HG02885 (cell line): ENCODE measurements around the gene NELFB.

ENCODE experiments used
- ATAC-seq: cut with Tn5 transposase; IDR thresholded peaks from one replicate; pipeline ENCODE4 v1.9.1; 2021; ENCODE audit warnings: mild to moderate bottlenecking; ENCODE audit not compliant: unreplicated experiment, poor library complexity

The NELFB gene

DNA sequence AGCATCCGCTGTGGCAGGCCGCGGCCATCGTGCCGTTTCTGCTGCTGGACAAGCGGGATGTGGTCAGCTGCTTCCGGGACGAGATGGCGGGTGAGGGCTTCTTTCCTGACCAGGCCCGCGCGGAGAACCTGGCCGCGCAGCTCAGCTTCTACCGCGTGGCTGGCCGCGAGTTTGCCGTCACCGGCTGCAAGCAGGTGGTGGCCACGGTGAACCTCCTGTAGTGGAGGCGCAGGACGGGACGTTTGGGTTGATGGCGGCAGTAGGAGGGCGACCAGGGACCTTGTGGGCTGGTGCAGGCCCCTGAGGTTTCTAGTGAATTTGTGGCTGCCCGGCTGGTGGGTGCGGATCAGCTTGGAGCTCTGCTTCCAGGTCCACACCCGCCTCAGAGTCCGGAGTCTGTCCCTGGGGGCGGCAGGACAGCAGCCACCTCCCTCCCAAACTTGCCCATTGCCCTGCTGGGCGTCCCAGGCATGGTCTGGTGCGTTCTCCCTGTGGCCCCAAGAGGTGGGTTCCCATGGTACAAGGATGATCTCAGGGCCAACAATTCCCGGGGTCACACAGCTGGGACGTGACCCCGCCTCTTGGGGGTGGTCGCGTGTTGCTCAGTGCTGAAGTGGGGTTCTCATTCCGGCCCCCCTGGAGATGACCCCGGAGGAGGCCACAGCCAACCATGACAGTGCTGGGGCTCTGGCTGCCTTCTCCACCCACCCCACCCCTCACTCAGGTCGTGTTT, 24.8 kb downstream of the NELFB start:
- no peak for ATAC-seq

DNA sequence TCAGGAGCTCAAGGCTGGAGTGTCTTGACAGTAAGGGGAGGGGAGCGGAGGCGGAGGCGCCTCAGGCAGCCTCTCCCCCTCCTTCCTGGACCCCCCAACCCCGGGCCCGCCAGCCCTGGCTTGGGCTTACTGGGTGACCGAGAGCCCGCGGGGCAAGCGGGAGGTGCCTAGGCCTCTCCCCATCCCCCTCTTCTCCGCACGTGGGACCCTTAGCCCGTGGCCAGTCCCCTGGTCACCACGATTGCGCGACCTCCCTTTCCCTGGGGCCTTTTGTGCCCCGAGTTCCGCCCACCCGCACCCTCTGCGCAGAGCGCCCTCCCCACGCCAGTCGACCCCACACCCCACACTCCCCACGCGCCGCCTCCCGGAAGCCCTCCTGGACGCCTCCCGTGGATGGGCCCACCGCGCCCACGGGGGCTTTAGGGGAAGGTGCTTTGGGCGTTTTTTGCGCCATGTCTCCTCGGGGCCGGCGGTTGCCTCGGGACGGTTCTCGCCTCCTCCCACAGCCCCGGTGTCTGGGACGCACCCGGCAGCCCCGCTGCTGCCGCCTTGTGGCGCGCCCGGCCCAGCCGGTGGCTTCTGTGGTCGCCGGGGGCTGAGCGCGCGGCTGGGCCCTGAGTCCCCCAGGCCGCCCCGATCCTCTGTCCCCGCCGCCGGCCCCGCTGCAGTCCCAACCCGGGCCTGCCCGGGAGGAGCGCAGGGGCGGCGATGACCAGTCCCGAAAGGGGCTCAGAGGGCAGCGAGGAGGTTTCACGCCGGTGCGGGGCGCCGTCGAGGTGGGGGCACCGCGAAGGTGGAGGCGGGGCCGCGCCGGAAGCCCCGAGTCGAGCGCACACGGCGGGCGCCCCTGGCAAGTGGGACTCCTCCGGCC, 25.6 kb downstream of the NELFB start:
- ATAC-seq = no peak

DNA sequence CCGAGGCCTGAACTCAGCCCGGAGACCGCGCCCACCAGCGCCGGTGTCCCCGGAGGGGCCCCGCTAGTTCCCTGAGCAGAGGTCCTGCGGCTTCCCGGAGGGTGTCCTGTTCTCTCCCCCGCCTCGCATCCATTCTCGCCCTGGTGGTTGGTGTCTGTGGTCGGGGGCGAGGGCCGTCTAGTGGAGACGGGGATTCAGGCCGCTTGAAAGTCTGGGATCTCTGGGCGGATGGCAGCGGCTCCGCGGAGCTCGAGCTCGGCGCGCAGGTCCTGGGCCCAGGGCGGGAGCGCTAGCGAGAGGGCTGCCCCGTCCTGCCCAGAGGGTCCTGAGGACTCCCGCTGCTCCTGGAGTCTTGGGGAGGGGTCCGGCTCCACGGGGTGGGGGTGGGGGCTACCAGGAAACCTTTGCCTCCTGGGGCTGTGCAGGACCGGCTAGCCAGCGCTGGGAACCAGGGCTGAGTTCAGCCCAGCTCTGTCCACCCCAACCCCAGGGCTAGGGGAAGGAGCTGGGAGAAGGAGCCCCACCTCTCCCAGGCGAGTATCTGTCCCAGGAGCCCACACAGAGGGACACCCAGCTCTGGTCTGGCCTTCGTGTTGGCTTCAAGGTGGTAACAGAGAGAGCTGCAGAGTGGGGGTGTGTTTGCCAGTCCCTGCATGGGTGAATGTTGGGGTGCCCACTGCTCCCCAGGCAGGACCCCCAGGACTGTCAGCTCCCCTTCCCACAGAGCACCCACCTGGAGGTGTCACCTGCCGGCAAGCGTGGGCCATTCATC, 26.4 kb downstream of the NELFB start:
- no peak for ATAC-seq

DNA sequence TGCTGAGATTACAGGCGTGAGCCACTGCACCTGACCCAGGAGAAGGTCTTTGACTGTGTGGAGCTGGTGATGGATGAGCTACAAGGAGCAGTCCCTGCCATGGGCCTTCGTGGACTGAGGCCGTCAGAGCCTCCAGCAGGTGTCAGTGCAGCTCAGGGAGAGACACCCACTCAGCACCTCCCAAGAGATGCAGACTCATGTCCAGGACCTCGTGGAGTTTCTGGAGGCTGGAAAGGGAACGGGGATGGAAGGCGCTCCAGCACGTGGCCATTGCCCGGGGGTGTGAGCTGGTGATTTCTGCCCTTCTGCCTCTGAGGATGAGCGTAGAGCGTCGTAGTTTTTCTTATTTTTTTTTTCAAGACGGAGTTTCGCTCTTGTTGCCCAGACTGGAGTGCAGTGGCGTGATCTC, 31.9 kb downstream of the NELFB start:
- ATAC-seq = no peak

- no peak for ATAC-seq
These were observed 38.0 kb downstream of the NELFB start for GRCh38 chr9:137293094-137293481.

DNA sequence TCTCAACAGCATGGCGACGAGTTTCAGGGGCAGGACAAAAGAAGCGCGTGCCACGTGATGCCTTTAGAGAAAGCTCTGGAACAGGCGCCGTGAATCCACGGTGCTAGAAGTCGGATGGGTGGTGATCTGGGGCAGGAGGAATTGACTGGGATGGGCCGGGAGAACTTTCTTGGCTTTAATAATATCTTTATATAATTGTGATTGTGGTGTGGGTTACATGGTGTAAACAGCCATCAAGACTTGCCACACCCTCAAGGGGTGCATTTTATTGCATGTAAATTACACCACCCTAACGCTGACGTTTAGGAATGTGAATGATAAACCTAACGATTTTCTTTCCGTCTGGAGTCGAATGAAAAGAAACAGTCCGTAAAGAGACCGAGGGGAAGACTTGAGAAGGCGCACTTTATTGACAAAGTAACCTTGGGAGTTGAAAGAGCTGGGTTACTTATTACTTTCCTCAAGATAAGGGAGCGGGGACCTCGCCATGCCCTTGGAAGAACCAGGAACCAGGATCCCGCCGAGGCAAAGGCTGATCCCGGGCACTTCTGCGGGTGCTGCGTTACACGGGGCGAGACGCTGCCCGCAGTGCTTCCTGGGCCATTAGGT, 38.5 kb downstream of the NELFB start:
- ATAC-seq = no peak

GRCh38 chr9:137294091-137294680, 39.1 kb downstream of the NELFB start:
- no peak for ATAC-seq

- no peak for ATAC-seq
These were observed 39.6 kb downstream of the NELFB start for GRCh38 chr9:137294681-137295237.

- ATAC-seq = no peak
These were observed 40.2 kb downstream of the NELFB start for GRCh38 chr9:137295238-137295811.

DNA sequence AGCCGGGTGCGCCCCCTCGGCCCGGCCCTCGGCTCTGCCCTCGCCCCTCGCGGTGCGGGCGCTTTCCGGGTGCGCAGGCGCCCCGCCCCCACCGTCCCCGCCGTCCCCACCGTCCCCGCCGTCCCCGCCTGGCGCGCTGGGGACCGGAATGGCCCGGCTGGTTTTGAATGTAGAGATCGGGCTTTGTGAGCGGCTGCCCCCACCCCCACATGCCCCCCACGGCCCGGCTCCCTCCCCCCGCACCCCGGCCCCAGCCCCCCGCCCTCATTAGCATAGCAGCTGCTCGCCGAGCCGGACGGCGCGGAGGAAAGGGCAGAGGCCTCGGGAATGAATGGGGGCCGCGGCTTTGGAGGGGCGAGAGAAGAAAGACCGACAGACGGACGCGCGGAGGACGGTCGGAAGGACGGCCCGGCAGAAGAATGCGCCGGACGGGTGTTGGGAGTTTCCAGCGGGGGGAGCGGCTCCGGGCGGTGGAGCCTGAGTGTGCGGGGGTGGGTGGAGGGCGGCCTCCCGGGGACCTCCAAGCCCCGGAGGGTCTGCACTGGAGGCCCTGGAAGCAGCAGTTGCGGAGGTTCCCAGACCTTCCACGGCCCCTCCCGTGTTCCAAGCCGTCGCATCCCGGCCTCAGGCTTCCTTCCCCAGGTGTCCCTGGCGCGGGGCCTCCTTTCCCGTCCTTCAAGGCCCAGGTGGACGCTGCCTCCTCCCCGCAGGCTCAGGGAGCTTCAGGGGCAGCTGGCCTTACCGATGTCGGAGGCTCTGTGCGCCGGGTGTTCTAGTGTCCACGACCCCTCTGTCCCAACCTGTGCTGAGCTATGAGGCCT, 40.9 kb downstream of the NELFB start:
- no peak for ATAC-seq

DNA sequence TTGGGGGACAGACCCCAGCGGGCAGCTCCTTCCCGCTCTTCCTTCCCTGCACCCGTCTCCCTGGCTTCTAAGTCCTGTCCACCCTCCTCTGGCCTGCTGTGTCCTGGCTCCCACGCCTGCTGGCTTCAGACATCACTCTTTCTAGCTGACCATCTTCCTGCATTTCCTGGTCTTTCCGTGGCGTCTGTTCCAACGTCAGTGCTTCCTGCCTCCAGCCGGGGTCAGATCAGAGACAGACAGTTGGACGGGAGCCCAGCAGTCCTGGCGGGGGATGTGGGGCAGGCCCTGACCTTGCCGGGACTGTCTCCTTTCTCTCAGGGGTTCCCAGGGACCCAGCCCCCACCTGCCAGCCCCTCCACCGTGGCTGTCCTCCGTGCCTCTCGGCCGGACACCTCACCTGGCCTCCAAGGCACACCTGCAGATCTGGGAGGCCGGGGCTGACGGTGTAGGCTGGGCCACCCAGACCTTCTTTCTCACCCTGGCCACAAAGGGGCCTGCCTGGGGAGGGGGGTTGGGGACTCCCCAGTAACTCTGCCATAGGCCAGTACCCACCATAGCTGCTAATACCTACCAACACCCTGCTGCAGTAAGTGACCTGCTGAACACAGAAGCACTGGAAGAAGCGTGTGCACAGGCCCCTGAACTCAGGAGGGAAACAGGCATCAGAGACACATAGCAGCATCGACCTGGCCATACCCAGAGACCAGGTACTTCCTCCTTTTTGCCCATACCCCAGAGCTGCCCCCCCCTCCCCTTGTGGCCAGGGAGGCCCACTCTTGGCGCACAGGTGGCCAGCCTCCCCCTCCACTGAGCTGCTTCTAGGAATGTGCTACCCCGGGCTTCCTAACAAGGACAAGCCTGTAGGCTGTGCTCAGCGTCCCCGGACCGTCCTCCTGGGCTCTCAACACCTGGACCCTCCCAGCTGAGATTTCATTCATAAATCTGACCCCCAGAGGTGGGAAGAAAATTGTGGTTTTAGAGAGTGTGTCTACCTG, 41.8 kb downstream of the NELFB start:
- no peak for ATAC-seq

- ATAC-seq = no peak
These were observed 42.8 kb downstream of the NELFB start for GRCh38 chr9:137297966-137298365.

DNA sequence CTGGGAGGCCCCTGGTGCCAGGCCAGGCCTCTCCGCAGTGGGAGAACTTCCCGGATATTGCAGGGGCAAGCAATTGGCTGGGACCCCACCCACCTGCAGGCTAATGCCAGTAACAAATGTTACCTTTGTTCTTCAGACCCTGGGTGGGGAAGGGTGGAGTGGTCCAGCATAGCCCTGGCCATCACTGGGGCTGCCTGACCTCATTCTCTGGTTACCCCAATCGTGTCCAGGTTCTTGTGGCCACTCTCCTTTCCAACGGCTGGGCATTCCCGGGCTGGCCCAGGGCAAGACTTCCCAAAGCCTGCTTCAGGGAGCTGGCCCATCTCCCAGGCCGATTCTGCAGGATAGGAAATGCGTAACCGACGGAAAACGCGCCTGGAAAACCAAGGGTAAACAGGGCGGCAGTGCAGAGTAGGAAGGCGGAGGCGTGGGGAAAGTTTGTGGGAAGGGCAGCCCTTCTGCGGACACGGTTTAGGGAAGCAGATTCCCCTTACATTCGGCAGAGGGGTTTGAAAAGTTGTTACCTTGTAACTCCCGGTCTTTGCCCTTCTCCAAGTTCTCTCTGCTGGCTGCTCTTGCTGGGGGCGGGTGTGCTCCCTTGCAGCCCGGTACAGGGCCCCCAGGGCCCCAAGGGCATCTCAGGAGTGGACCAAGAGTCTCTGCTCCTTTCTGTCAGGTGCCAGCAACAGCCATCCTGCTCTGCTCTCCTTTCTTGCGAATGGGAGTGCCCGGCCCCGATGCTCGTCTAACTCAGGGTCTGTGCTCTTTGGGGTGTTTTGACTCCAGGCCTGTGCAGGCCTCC, 43.5 kb downstream of the NELFB start:
- no peak for ATAC-seq

DNA sequence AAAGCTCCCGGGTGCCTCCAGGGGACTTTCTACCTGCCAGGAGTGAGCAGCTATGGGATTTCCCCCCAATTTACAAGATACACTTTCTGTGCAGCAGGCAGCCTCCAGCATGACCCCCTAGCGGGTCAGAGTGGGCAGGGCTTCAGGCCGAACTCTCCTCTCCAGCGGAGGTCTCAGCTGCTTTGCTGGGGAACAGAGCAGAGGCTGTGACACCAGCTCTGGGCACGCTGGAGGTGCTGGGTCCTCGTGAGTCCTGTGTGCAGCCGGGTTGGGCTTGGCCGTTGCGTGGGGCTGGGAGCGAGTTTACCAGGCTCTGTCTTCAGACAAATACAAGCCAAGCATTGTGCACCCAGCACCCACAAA, 44.1 kb downstream of the NELFB start:
- ATAC-seq = no peak

DNA sequence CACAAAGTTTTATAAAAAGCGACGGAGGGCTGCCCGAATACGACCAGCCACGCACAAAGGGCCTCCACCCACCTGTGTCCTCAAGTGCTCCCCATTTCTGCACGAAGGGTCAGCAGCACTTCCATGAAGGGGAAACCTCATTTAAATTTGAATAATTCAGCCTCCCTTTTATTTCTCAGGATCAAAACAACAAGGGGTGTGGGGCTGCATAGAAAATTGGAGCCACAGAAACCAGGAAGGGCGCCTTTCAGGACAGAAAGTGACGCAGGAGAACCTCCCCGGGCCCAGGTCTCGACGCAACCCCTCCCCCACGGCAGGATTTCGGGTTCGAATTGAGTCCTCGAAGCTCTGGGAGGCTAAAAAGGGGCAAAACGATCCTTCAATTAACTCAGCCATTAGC, 44.8 kb downstream of the NELFB start:
- ATAC-seq = no peak

GRCh38 chr9:137300567-137301080, 45.5 kb downstream of the NELFB start:
- ATAC-seq = no peak
